Stimulated activated CD4-positive, alpha-beta T cell treated with anti-CD3 and anti-CD28 coated beads, Interleukin-15, amount 100 ng/mL, for 48 hours (primary cell): ENCODE measurements around the gene PMM2.
"Not testable (repeated sequence)": the region's sequence is repeated elsewhere in the genome, so short reads cannot be mapped to it uniquely, and the experiment has no call there.

ENCODE experiments used
- DNase-seq, 2 donors: peaks; one replicate each; pipeline ENCODE4 v3.0.0-alpha.2; 2020; ENCODE audit warnings: low read depth in 2 of 2

PMM2 gene

DNA sequence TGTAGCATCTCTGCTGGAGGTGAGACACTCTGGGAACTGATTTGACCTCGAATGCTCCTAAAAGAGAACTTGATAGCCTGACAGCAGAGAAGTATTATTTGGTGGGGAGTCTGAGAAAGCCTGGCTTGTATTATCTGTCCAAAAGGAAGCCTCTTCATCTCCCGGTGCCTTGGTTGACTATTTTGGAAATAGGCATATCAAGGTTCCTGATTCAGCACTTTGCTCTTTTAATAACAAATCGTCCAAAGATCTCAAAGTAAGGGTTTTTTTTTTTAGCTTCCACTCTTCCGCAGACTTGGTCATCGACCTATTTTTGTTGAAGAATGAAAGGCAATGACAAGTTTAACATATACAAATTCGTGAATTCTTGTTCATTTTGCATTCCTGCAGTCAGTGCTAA is 15.0 kb upstream of the PMM2 start:
- no peak for DNase-seq

DNA sequence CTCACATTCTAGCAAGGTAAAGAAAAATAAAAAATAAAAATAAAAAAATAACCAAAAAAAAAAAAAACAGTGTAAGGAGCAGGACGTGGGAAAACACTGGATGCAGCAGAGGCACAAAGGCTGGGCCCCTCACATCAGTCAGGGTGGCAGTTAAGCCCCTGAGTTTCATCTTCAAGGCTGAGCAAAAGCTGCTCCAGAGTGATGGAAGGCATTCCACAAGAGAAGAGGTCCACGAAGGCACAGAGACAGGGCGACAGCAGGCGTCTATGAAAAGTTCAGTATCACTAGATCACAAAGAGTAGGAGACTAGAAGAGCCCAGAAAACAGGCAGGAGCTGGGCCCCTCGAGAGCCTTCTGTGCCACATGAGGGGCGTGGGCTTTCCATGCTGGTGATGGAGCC is 12.2 kb upstream of the PMM2 start:
- no peak for DNase-seq

DNA sequence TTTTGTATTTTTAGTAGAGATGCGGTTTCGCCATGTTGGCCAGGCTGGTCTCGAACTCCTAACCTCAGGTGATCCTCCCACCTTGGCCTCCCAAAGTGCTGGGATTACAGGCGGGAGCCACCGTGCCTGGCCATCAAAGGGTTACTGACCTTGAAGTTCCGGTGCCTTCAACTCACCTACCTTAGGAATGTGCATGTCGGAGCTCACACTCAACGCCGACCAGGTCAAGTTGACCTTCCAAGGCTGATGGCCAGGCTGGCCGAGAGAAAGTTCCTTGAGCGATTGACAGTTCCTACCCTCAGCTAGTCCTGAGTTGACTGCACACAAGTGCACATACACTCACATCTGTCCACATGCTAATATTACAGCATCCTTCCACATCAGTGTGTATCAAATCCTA is 11.3 kb upstream of the PMM2 start:
- DNase-seq, result not testable (repeated sequence)

DNA sequence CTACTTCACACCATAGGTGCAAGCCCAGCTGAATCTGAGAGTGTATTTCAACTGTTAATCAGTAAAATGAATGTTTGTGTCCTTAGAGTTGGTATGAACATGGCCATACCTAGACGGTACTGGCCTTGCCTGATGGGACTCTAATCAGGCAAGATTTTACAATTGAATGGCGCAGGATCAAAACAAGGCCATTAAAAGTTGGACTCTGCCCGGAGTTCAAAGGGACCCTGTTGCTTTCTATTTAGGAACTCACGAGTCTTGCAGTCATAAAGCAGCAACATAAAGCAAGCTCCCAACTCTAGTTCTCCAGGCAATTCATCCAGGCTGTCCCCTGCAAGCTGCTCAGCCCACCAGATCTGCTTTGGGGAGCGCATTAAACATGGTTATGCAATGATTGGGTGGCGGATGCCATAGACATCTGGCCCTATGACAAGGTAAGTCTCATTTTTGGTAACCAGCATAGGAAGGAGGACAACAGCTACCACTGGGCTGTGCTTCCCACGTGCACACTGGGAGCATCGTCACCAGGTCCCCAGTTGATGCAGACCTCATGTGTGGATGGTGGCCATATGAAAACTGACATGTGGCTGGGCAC is 9.0 kb upstream of the PMM2 start:
- DNase-seq, result no peak

DNA sequence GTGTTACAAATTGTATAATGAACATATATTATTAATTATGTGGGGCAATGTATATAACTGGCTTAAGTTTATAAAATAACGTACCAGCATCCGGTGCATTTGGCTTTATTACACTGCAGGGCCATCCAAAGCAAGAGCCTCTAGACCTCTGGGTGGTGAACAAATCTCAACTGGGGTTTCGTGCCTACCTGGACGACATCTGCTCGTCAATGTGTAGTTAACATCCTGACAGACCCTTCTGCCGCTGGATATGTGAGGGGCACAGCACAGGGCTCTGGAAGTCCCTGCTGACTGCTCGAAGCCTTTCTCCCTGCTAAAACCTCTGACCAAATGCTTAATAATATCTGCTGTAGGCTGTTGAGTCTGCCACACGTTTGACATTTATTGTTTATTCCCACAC is 2.5 kb upstream of the PMM2 start:
- DNase-seq, result no peak

DNA sequence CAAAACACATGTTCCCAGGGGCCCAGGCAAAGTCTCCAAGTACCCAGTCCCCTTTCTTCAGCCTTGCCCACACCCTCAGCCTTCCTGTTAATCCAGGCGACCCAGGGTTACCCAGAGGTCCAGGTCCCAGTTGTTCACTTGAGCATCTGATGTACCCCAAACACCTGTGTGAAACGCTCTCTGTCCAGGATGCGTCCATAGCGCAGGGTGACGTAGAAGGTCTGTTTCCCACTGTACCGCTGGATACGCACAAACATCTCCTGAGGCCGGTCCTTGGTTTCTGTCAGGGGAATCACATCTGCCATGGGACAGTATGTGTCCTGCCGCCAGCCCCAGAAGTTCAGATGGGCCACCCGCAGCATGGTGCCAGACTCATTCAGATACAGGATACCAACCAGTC is 1.8 kb upstream of the PMM2 start:
- DNase-seq, result no peak

DNA sequence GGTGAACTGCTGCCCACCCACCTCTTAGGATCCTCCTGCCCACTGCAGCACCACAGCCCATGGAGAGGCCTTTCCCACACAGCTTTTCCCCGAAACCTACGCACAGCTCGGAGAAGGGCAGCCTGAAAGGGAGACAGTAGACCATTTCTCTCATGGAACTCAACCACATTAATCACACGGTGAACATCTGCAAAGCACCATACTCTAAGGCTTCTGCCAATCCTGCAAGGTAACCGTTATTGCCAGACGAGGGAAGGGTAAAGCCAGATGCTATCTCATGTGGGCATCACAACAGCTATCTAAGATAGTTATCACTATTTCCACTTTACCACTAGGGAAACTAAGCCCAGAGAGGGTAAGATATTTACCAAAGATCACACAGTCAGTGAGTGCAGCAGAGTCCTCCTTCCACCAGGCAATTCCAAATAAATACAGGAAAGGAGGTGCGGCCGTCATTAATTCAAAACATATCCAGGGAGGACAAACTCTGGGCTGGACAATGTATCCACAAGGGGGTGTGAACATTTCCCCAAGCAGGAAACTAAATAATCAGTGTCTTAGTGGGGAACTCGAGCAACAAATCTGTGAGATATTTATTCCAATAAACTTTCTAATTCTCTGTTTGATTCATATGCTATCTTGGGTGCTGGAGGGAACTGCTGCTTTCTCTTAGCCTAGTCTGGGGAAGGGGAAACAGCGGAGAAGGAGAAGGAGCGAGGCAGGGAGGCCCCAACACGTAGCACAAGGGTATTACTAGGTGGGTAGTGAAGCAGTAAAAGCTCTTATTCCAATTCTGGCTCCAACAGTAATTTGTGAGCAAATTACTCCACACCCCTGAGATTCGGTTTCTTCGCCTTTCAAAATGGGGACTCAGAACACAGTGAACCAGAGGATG is 923 bp upstream of the PMM2 start:
- DNase-seq, result no peak

DNA sequence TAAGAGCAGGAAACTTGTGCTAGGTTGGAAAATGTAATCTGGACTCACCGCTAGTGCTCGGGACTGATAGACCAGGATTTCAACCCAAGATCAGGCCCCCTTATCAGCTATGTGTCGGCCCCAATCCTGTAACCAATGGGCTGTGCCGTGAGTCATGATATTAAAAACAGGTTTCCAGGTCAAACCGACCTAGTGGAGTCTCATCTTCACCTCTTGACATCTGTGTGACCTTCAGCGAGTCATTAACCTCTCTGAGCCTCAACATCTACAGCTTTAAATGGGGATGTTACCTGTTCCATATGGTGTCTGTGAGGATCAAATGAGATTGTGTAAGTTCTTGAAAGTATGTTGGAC is 512 bp downstream of the PMM2 start:
- DNase-seq, result peak in 1 of 2 donors; percentile 14

DNA sequence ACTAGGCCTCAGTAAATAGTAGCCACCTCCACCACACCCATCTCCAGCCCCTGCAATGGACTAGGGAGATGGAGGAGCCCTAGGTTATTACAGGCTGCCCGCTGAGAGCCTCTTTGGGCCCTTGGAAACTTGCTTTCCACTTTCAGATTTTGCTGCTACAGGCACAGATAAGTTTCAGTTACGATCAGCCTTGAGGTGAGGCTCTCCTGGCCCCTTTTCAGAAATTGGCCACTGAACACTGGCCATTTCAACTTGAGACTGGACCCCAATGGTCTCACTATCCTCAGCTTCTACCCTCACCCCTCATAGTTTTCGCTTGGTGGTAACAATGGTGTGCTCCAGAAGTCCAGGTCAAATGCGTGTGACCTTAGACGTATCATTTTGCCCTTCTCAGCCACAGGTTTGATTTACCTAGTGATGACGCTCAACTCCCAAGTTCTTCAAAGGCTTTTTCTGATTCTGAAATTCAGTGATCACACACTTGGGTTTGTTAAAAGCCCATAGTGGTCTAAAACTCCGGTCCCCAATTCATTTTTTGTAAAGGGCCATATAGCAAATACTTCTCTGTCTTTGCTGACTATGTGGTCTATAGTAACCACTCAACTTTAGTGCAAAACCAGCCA is 1.0 kb downstream of the PMM2 start:
- no peak for DNase-seq

DNA sequence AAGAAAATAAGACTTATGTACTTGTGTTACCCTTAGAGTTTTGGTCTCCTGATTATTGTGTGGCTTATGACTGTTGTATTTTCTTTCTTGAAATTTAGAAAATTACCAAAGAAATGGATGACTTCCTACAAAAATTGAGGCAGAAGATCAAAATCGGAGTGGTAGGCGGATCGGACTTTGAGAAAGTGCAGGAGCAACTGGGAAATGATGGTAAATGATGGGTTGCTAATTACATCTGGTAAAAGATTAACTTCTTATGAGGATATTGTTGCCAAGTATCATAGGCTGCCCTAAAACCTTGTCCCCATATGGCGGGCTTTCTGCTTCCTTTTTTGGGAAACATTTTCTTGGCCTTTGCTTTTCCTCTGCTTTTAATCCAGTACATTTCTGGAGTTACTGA is 4.1 kb downstream of the PMM2 start:
- DNase-seq, result no peak

DNA sequence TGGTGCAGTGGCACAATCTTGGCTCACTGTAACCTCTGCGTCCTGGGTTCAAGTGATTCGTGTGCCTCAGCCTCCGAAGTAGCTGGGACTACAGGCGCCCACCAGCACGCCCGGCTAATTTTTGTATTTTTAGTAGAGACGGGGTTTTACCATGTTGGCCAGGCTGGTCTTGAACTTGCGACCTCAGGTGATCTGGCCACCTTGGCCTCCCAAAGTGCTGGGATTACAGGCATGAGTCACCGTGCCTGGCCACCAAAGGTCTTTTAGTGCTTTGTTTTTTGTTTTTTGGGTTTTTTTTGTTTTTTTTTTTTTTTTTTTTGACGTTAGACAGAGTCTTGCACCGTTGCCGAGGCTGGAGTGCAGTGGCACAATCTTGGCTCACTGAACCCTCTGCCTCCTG is 6.1 kb downstream of the PMM2 start:
- not testable (repeated sequence) for DNase-seq

DNA sequence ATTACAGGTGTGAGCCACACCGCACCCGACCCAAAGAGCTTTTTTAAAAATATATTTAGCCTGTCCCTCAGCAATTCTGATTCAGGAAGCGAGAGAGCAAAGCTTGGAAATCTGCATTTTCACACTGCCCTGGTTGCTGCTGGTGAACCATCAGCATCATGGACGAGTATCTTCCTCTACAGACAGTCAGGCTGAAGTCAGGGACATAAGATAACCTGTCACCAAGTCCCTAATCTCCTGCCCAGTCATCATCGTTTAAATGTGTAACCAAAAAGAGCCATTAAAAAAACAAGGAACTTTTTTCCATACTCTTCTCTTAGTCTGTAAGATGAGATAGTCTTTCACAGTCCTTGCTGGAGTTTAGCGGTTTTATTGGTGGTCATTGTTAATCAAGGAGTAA is 6.7 kb downstream of the PMM2 start:
- no peak for DNase-seq

DNA sequence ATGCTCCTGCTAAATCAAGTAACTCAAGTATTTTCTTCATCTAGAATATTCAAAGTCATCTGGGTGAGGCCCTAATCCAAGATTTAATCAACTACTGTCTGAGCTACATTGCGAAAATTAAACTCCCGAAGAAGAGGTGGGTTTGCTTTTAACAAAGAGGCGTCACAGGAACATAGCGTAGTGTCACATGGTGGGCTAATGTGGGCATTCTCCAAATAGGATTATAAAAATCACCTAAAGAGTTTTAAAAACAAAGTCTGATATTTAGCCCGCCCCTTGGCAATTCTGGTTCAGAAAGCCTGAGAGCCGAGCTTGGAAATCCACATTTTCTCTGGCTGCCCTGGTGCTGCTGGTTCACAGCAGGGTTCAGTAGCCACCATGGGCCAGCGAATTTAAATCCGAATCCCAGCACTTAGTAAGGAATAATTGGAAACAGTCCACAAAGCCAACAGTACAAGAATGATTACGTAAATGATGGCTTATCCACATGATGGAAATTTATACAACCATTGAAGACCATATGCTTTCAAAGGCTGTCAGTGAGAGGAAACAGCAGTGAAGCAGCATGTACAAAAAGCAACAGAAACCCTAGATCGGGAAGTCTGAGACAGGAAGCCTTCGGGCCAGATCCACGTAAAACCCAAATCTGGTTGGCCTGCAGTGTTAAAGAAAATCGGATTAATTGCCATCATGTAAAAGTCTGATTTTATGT is 8.8 kb downstream of the PMM2 start:
- no peak for DNase-seq

DNA sequence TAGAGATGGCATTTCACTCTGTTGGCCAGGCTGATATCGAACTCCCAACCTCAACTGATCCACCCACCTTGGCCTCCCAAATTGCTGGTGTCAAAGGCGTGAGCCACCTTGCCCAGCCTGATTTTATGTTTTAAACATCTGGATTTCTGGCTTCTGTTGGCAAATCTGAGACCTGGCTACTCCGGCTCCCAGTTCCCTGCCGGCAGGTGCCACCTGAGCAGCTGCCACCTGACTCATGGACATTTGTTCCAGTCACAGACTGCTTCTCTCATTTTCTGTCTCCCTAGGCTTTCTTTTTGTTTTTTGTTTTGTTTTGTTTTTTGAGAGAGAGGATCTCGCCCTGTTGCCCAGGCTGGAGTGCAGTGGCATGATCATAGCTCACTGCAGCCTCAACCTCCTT is 9.6 kb downstream of the PMM2 start:
- DNase-seq, result no peak

DNA sequence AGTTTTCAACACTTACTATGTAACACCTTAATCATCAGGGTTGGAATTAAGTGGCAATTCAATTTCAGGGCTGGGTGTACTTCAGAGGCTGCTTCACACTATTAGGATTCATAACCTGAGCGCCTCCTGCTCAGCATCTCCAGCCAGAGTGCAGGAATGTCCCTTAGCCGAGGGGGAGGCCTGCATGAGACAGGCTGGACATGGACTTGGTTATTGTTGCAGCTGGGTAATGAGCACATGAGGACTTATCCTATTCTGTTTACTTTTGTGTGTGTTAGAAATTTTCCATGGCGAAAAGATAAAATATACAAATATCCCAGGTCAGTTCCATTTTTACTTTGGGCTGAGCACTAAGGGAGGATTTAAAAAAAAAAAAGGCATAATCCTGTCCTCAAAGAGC is 10.4 kb downstream of the PMM2 start:
- DNase-seq, result no peak

DNA sequence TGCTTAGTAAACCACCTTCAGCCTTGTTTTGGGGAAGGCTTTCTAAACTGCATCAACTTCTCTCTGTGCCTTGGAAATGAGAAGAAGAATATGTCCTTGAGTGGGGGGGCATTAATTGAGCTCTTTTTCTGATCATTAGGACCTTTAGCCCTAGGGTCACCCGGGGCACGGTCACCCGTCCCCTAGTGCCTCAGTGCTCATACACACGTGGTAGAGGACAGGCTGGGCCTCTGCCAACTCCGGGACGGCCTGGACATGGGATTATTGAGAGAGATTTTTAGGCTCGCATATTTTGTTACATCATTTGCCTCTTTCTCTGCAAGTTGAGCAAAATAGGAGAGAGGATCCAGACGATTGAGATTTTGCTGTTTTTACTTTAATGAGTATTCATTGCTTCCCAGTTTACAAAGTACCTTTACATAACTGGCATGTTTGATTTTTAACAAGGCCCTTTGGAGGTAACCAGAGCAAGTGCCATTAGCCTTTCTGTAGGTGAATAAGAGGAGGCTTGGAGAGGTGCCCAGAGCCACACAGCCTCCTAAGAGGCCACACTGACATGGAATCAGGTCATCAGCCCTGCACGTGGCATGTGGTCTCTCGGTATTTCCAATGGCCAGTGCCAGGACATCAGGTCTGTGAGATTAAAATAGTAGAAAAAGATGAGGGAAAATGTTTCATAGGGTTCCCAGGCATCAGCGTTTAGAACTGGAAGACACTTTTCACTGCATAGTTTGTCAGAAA is 11.1 kb downstream of the PMM2 start:
- DNase-seq, result no peak

DNA sequence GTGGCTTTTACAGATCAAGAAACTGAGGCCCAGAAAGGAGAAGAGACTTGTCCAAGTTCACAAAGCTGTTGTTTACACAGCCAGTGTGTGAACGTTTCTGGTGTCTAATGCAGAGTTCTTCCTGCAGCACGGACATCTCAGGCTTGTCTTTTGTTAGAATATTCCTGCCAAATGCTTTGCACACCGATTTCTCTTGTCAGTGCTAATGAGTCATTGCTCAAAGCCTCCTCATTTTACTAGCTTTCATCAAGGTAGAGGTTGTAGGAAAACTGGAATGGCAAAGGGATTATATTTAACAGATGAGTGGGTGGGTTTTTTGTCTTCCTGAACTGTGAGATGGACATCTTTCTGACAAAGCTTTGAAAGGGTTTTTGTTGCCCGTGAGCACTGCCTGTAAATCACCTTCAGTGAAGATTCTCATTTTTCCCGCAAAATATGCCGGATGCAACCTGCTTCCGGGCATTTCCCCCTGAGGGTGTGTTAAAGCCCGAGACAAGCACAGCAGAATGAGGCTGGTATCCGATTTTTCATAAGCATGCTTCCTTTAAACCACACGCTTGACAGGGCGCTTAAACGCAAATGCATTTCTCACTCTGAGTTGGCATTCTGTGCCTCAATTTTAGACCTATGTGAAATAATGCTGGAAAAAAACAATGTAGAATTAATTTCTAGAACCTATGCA is 14.7 kb downstream of the PMM2 start:
- no peak for DNase-seq

DNA sequence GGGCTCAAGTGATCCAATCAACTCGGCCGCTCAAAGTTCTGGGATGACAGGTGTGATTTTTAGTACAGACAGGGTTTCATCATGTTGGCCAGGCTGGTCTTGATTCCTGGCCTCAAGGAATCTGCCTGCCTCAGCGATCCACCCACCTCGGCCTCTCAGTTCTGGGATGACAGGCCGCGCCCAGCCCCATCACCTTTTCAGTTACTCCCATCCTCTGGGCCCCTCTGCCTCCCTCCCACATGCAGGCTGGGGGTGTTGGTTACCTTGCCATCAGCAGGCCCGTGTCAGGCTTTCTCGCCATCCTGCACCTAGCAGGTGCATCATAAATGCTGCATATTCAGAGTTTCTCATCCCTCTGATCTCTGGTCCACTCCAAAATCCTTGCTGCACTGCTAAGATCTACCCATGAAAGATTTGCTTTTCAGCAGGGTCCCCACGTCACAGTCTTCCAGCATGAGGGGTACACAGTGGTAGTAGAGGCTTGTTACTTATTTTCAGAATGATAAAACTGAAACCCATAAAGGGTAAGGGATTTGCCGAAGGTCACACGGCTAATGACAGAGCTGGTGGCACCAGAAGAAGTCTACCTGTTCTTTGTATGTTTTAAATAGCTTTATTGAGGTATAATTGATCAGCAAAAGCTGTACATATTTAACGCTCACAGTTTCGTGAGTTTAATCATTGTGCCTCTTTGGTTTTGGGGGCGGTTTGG is 16.6 kb downstream of the PMM2 start:
- no peak for DNase-seq

DNA sequence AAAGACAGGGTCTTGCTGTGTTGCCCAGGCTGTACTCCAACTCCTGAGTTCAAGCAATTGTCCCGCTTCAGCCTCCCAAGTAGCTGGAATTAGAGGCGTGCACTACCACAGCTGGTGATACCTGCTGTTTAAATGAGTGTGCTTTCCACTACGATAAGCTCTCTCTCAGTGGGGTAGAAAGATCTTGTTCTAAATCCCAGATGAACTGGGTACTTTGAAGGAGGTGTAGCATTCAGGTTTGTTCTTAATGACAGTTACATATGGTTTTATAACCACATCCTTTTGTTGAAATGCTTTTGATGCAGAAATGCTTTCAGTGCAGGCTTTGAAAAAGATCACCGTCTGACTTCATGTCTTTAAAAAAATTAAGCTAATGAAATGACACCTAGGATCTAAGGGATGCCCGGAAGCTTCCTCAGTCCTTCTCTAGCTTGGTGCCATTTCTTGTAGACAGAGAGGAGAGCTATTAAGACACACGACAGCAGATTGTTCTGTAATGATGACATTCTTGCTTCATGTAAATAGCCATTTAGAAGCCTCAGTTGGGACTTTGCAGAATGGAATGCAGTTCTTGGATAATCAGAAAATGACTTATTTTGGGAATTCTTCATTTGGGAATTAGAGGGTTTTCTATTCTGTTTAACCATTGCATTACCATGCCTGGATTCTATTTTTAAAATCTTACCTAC is 19.5 kb downstream of the PMM2 start:
- no peak for DNase-seq
